GM10266 (cell line): ENCODE results near the gene ASIC2.

Experiments
- DNase-seq: peaks from one replicate; pipeline ENCODE4 v3.0.0; 2012; ENCODE audit errors: extremely low spot score
- CTCF ChIP-seq: IDR thresholded peaks from 2 replicates; pipeline ENCODE4 v1.5.1; 2012; ENCODE audit warnings: mild to moderate bottlenecking, low read depth; ENCODE audit not compliant: control insufficient read depth, insufficient read depth; ENCODE audit errors: missing control alignments

Gene ASIC2

GRCh38 chr17:33200587-33200986, 92.5 kb downstream of the ASIC2 start:
- TF ChIP-seq CTCF, result no peak
- DNase-seq, result no peak

GRCh38 chr17:33199571-33200510, 93.3 kb downstream of the ASIC2 start:
- DNase-seq, result no peak

GRCh38 chr17:33198954-33199353, 94.1 kb downstream of the ASIC2 start:
- DNase-seq, result no peak
- TF ChIP-seq CTCF, result no peak

More at GRCh38 chr17:33199571-33200510, 93.3 kb downstream of the ASIC2 start:
- no peak for TF ChIP-seq CTCF

GRCh38 chr17:33197342-33197741, 95.8 kb downstream of the ASIC2 start:
- TF ChIP-seq CTCF, result no peak
- no peak for DNase-seq

GRCh38 chr17:33196883-33197282, 96.2 kb downstream of the ASIC2 start:
- no peak for DNase-seq
- TF ChIP-seq CTCF, result no peak

GRCh38 chr17:33192951-33193911, 99.9 kb downstream of the ASIC2 start:
- DNase-seq, result no peak
- TF ChIP-seq CTCF, result no peak

GRCh38 chr17:33183487-33184026, 109.5 kb downstream of the ASIC2 start:
- DNase-seq, result no peak
- no peak for TF ChIP-seq CTCF
